Putamen (tissue), 1 donor: ENCODE measurements around the gene TMEM9.
"Not testable (repeated sequence)": the region's sequence is repeated elsewhere in the genome, so short reads cannot be mapped to it uniquely, and the experiment has no call there.

ENCODE experiments used
- DNase-seq: peaks from one replicate; pipeline ENCODE4 v3.0.0-alpha.2; 2016; ENCODE audit warnings: low spot score

The TMEM9 gene

GRCh38 chr1:201172999-201173610 is 18.8 kb upstream of the TMEM9 start:
- no peak for DNase-seq

GRCh38 chr1:201172326-201172725 is 18.1 kb upstream of the TMEM9 start:
- no peak for DNase-seq

- peak; percentile 41 for DNase-seq
Observed at GRCh38 chr1:201171063-201172036, 17.1 kb upstream of the TMEM9 start.

GRCh38 chr1:201170533-201171062 is 16.3 kb upstream of the TMEM9 start:
- peak; percentile 88 for DNase-seq

GRCh38 chr1:201169971-201170532 is 15.8 kb upstream of the TMEM9 start:
- no peak for DNase-seq

- no peak for DNase-seq
Observed at GRCh38 chr1:201169203-201169602, 14.9 kb upstream of the TMEM9 start.

- DNase-seq, result no peak
Observed at GRCh38 chr1:201167041-201167991, 13.0 kb upstream of the TMEM9 start.

- no peak for DNase-seq
Observed at GRCh38 chr1:201164645-201165044, 10.4 kb upstream of the TMEM9 start.

- no peak for DNase-seq
Observed at GRCh38 chr1:201163707-201164106, 9.4 kb upstream of the TMEM9 start.

- not testable (repeated sequence) for DNase-seq
Observed at GRCh38 chr1:201163036-201163435, 8.8 kb upstream of the TMEM9 start.

GRCh38 chr1:201157949-201158348 is 3.7 kb upstream of the TMEM9 start:
- DNase-seq, result no peak

GRCh38 chr1:201156819-201157218 is 2.5 kb upstream of the TMEM9 start:
- no peak for DNase-seq

- no peak for DNase-seq
Observed at GRCh38 chr1:201156346-201156745, 2.1 kb upstream of the TMEM9 start.

- DNase-seq, result no peak
Observed at GRCh38 chr1:201155354-201155753, 1.1 kb upstream of the TMEM9 start.

GRCh38 chr1:201153474-201154388 is 543 bp downstream of the TMEM9 start:
- DNase-seq, result no peak

GRCh38 chr1:201149400-201149799 is 4.9 kb downstream of the TMEM9 start:
- no peak for DNase-seq

- no peak for DNase-seq
Observed at GRCh38 chr1:201147396-201148015, 6.8 kb downstream of the TMEM9 start.

- DNase-seq, result no peak
Observed at GRCh38 chr1:201146626-201147390, 7.5 kb downstream of the TMEM9 start.

GRCh38 chr1:201145816-201146215 is 8.5 kb downstream of the TMEM9 start:
- DNase-seq, result no peak
